SK-N-SH (cell line): ENCODE results near the gene DVL1. TPM values are rescaled to one million over a fixed set of nuclear protein-coding genes. Genes with fewer than 3 reads are reported as not detected.

Source experiments
- CTCF ChIA-PET: fragments of 300-600, 350-600 bp; formaldehyde crosslinking; extraction: SDS; loops from one replicate; lab custom pipeline; 2021; lab: Yijun Ruan, JAX
- POLR2A ChIA-PET: fragments of 350-600 bp; sonication (Branson Sonifier 250); formaldehyde crosslinking; extraction: SDS; loops from one replicate; lab custom pipeline; 2020; ENCODE audit warnings: antibody characterized with exemption, inconsistent platforms; lab: Yijun Ruan, JAX
- DNase-seq: peaks from one replicate; pipeline ENCODE4 v3.0.0; 2012
- H2AFZ ChIP-seq: fragments of 200-600 bp; sonication (generic); 2 replicates; pipeline ENCODE4 v1.8.1; 2016; ENCODE audit warnings: antibody characterized with exemption, mild to moderate bottlenecking, low read depth
- H3F3A ChIP-seq: fragments of 200-600 bp; sonication (generic); replicated peaks from 2 replicates; pipeline ENCODE3; 2016; ENCODE audit warnings: antibody characterized with exemption, mild to moderate bottlenecking; ENCODE audit not compliant: insufficient read depth
- H3K27ac ChIP-seq, 2 experiments: fragments of 200-500 bp in 1 of 2; fragments of 200-600 bp in 1 of 2; sonication (Bioruptor generic) in 1 of 2; sonication (generic), shearing (Covaris generic) in 1 of 2; 2 replicates each; pipeline versions ENCODE4 v1.5.1 to v1.6.1; 2014 to 2016; ENCODE audit warnings: low read depth in 2 of 2, inconsistent platforms in 1 of 2, low read length in 1 of 2, mild to moderate bottlenecking in 1 of 2, mixed read lengths in 1 of 2
- H3K27me3 ChIP-seq: fragments of 200-600 bp; sonication (generic), shearing (Covaris generic); 2 replicates; pipeline ENCODE4 v1.6.1; 2016; ENCODE audit warnings: mixed run types; ENCODE audit not compliant: insufficient read depth
- H3K36me3 ChIP-seq, 2 experiments: fragments of 200-500 bp in 1 of 2; fragments of 200-600 bp in 1 of 2; sonication (Bioruptor generic) in 1 of 2; sonication (generic) in 1 of 2; replicated peaks in 1 of 2; 2 replicates each; pipeline versions ENCODE3 to v1.5.1; 2014 to 2016; ENCODE audit warnings: low read length in 1 of 2, mild to moderate bottlenecking in 1 of 2; ENCODE audit not compliant: insufficient read depth in 2 of 2, control insufficient read depth in 1 of 2
- H3K4me1 ChIP-seq, 2 experiments: fragments of 200-500 bp in 1 of 2; fragments of 200-600 bp in 1 of 2; sonication (Bioruptor generic) in 1 of 2; sonication (generic), shearing (Covaris generic) in 1 of 2; 2 replicates each; pipeline versions ENCODE4 v1.5.1 to v1.6.1; 2014 to 2016; ENCODE audit warnings: low read depth in 1 of 2, low read length in 1 of 2, mixed run types in 1 of 2; ENCODE audit not compliant: insufficient read depth in 2 of 2, control insufficient read depth in 1 of 2
- H3K4me2 ChIP-seq: fragments of 200-600 bp; sonication (generic), shearing (Covaris generic); 2 replicates; pipeline ENCODE4 v1.6.1; 2017; ENCODE audit warnings: mixed run types
- H3K4me3 ChIP-seq, 2 experiments: fragments of 200-500 bp in 1 of 2; fragments of 200-600 bp in 1 of 2; sonication (Bioruptor generic) in 1 of 2; sonication (generic), shearing (Covaris generic) in 1 of 2; 2 replicates each; pipeline versions ENCODE4 v1.5.1 to v1.8.1; 2014 to 2016; ENCODE audit warnings: low read depth in 2 of 2, inconsistent platforms in 1 of 2, low read length in 1 of 2, mild to moderate bottlenecking in 1 of 2, mixed read lengths in 1 of 2, moderate library complexity in 1 of 2
- H3K79me2 ChIP-seq: fragments of 200-600 bp; sonication (generic); 2 replicates; pipeline ENCODE4 v1.8.1; 2017; ENCODE audit warnings: mild to moderate bottlenecking; ENCODE audit not compliant: insufficient read depth
- H3K9ac ChIP-seq: fragments of 200-600 bp; sonication (generic); 2 replicates; pipeline ENCODE4 v1.6.1; 2017; ENCODE audit warnings: mixed run types
- H3K9me2 ChIP-seq: fragments of 200-600 bp; sonication (generic); 2 replicates; pipeline ENCODE4 v1.6.1; 2017; ENCODE audit warnings: mixed run types
- H3K9me3 ChIP-seq: fragments of 200-600 bp; sonication (generic); 2 replicates; pipeline ENCODE4 v1.6.1; 2017; ENCODE audit warnings: mixed run types, mild to moderate bottlenecking, moderate library complexity
- H4K20me1 ChIP-seq: fragments of 200-600 bp; sonication (generic); 2 replicates; pipeline ENCODE4 v1.6.1; 2017; ENCODE audit warnings: mild to moderate bottlenecking, mixed run types; ENCODE audit not compliant: insufficient read depth
- FOXJ3 ChIP-seq: sonication (generic); formaldehyde crosslinking; IDR thresholded peaks from 2 replicates; pipeline ENCODE4 v1.5.1; 2020; ENCODE audit warnings: mild to moderate bottlenecking, missing genetic modification reagents
- FOXM1 ChIP-seq: IDR thresholded peaks from 2 replicates; pipeline ENCODE4 v1.4.0; 2012; ENCODE audit warnings: low read depth, mild to moderate bottlenecking
- JUND ChIP-seq: IDR thresholded peaks from 2 replicates; pipeline ENCODE4 v1.4.0; 2012
- POLR2AphosphoS5 ChIP-seq: IDR thresholded peaks from 2 replicates; pipeline ENCODE4 v1.6.1; 2012; ENCODE audit warnings: low read depth, low read length
- REST ChIP-seq: IDR thresholded peaks from 2 replicates; pipeline ENCODE4 v1.6.1; 2012; ENCODE audit warnings: mild to moderate bottlenecking, low read depth, low read length, moderate library complexity
- TAF1 ChIP-seq: IDR thresholded peaks from 2 replicates; pipeline ENCODE4 v1.6.1; 2012; ENCODE audit warnings: low read depth, mild to moderate bottlenecking, low read length, moderate library complexity, borderline replicate concordance
- WGBS: methylation state at CpG from one replicate; pipeline ENCODE4 v1.1.6; 2017; ENCODE audit warnings: low lambda C conversion rate; 5-methylcytosine and 5-hydroxymethylcytosine counted together
- polyA plus RNA-seq, 3 experiments: library from polyadenylated mRNA; depleted of rRNA; stranded (reverse); fragments of >200 nt; gene quantifications; 2 replicates each; pipeline ENCODE4 v1.2.3, GENCODE V29; 2012
- TF ChIP-seq, protein P1 (sequence below): fragments of 150-350 bp; IDR thresholded peaks from 2 replicates; pipeline ENCODE4 v1.6.1; 2016; ENCODE audit warnings: mild to moderate bottlenecking, low read depth, low read length
- TF ChIP-seq, protein P2 (sequence below): IDR thresholded peaks from 2 replicates; pipeline ENCODE4; 2012
- TF ChIP-seq, protein P3 (sequence below): IDR thresholded peaks from 2 replicates; pipeline ENCODE4 v1.4.0; 2012; ENCODE audit warnings: low read depth

Gene DVL1
- polyA plus RNA-seq, 1 of the 3 experiments (the other 2 are of a cell fraction): 32.0 TPM

DNA sequence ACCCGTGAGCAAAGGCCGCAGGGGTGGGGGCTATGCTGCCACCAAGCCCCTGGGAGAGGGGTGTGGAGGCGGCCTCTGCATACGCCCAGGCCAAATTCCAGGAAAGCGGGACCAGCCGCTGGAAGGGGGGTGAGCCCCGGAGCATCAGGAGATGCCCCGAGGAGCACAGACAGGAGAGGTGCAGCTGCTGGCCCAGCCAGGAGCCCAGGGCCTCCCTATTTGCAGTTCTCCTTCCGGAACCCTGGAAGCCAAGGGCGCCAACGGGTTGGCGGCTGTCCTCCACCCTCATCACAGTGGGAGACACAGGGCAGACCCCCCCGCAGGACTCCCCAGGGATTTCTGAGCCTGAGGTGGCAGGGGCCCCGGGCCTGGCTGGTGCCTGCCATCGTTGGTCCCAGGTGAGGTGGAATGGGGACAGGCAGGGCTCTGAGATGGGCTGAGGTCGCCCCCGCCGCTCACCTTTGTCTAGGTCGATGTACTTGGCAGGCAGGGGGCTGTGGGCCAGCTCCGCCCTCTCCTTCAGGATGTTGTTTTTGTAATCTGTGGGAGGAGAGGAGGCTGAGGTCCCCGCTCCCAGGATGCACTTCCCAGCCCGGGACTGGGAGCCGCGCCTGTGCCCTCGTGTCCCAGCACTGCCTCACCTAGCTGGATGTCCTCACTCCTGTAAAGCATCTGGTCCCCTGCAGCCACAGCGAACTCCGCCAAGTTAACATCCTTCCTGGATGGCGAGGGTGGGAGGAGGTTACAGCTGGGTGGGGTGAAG, 4.4 kb upstream of the DVL1 start:
- peaks cover 5% of the 10 kb centered on the region for H3F3A ChIP-seq
- no peak overlapping the region for H3K4me3 ChIP-seq
- WGBS: 83% methylated on average over 5 of the region's 28 CpGs
- CTCF ChIA-PET: interaction anchor here (0.6 to 5.1 kb wide), 3 partner anchors 8 to 24 kb away, joined by 3 to 48 read pairs (median 10); no protein-coding TSS in a partner anchor
- TF ChIP-seq, protein P1, sequence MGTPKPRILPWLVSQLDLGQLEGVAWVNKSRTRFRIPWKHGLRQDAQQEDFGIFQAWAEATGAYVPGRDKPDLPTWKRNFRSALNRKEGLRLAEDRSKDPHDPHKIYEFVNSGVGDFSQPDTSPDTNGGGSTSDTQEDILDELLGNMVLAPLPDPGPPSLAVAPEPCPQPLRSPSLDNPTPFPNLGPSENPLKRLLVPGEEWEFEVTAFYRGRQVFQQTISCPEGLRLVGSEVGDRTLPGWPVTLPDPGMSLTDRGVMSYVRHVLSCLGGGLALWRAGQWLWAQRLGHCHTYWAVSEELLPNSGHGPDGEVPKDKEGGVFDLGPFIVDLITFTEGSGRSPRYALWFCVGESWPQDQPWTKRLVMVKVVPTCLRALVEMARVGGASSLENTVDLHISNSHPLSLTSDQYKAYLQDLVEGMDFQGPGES: no peak
- TF ChIP-seq, protein P2, sequence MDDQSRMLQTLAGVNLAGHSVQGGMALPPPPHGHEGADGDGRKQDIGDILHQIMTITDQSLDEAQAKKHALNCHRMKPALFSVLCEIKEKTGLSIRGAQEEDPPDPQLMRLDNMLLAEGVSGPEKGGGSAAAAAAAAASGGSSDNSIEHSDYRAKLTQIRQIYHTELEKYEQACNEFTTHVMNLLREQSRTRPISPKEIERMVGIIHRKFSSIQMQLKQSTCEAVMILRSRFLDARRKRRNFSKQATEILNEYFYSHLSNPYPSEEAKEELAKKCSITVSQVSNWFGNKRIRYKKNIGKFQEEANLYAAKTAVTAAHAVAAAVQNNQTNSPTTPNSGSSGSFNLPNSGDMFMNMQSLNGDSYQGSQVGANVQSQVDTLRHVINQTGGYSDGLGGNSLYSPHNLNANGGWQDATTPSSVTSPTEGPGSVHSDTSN: no peak
- TF ChIP-seq REST (no peak), FOXM1 (no peak), TAF1 (no peak), FOXJ3 (CRISPR knock-in tag) (no peak), JUND (no peak), POLR2AphosphoS5 (no peak)
- TF ChIP-seq, protein P3, sequence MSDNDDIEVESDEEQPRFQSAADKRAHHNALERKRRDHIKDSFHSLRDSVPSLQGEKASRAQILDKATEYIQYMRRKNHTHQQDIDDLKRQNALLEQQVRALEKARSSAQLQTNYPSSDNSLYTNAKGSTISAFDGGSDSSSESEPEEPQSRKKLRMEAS: no peak
- peaks cover 0 to 41% of the 10 kb centered on the region in 2 experiments; a peak in 1 of 4 replicates for H3K4me1 ChIP-seq
- H3K27ac ChIP-seq: no peak overlapping the region
- H3K9ac ChIP-seq: no peak overlapping the region
- POLR2A ChIA-PET: no interaction called here
- no peaks in the 10 kb centered on the region for H3K9me3 ChIP-seq
- H4K20me1 ChIP-seq: no peaks in the 10 kb centered on the region
- H2AFZ ChIP-seq: no peak overlapping the region
- H3K9me2 ChIP-seq: no peaks in the 10 kb centered on the region
- no peak for DNase-seq
- H3K79me2 ChIP-seq: peaks cover 3% of the 10 kb centered on the region; the same call in 1 of the 2 replicates
- H3K4me2 ChIP-seq: no peak overlapping the region
- H3K36me3 ChIP-seq: no peaks in the 10 kb centered on the region
- no peaks in the 10 kb centered on the region for H3K27me3 ChIP-seq
